Activated gamma-delta T cell (primary cell): ENCODE measurements around the gene KLF7.

ENCODE experiments used
- DNase-seq: peaks from one replicate; lab custom pipeline; 2025; lab: John Stamatoyannopoulos, UW

Gene KLF7

DNA sequence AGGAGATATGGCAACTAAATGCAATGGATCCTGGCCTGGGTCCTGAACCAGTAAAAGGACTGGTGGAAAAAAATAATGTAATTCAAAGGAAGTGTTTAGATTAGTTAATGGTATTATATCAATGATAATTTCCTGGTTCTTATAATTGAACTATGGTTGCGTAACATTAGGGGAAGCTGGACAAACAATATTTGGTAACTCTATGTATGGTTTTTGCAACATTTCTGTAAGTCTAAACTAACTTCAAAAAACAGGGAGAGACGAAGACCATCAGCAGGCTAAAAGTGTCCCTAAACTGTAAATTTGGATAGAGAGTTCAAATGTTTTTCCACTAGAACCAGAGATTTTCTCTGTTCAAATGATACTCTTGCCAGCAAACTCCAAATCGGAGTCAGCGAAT is 36.9 kb downstream of the KLF7 start:
- DNase-seq = no peak

DNA sequence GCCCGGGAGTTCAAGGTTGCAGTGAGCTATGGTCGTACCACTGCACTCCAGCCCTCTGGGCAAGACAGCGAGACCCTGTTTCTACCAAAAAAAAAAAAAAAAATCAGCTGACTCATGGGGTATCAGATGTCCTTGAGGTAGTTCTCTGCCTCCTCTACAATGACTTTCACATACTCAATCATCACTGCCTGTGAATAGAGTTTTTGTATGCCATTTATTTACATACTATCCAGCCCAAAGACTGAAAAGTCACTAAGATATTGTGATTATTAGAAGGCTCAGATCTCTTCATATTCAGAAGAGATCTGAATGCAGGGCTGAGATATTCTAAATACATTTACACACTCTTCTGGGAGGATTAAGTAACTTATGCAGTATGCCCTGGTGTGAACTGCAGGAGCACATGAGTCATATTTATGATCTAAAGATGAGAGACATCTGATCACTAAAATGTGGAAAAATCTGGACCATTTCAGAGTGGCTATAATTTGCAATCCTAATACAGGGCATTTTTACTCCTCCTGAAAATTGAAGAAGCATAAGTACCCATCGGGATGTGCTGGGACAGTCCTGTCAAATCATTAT is 38.9 kb downstream of the KLF7 start:
- no peak for DNase-seq

GRCh38 chr2:207123776-207124391 is 41.9 kb downstream of the KLF7 start:
- no peak for DNase-seq

DNA sequence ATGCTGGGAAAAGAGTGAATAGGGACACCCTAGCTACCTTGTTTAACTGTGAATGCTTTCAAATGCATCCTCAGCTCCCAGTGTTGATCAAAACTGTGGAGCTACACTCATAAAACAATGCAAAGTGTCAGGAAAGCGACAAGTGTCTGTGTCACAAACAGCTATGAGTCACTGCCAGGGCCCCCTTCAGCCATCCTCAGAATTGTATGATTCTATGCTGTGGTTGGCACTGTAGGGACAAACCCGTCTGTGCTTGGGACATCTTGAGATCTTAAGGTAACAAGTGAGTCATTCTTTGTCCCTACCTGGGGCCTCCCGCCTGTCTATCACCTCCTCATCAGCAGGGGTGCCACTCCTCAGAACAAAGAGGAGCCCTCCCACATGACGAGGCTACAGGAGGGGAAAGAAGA is 42.4 kb downstream of the KLF7 start:
- DNase-seq = no peak

DNA sequence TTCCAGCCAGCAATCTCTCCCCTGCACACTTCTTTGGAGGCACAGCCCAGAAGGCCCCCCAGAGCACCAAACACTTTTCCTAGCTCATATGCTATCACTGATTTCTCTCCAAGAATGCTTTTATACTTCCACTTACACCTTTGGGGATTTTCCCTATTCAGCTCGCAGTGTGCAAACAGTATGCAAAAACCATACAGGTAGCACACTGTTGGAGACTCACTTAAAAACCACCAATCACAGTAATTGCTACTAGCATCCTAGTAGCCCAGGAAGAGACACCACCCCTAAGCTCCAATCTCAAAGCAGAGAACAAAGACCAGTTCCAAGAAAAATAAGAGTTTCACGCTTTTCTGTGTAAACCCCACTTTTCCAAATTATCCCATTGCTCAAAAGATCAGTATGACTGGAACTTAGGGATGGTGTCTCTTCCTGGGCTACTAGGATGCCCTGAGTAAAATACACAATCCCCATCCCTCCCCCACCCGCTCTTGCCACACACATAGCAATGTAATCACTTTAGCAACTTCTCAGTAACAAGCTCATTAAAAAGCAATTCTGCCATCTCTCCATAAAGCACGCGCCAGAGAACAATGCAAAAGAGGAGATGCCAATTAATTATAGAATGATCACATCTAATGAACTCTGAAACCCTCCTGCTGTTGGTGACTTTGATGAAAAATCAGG is 43.0 kb downstream of the KLF7 start:
- no peak for DNase-seq

GRCh38 chr2:207121784-207122183 is 44.0 kb downstream of the KLF7 start:
- no peak for DNase-seq

GRCh38 chr2:207119048-207119447 is 46.7 kb downstream of the KLF7 start:
- DNase-seq = no peak

- no peak for DNase-seq
Observed at GRCh38 chr2:207117668-207118067, 48.1 kb downstream of the KLF7 start.

GRCh38 chr2:207115715-207116364 is 49.9 kb downstream of the KLF7 start:
- no peak for DNase-seq

DNA sequence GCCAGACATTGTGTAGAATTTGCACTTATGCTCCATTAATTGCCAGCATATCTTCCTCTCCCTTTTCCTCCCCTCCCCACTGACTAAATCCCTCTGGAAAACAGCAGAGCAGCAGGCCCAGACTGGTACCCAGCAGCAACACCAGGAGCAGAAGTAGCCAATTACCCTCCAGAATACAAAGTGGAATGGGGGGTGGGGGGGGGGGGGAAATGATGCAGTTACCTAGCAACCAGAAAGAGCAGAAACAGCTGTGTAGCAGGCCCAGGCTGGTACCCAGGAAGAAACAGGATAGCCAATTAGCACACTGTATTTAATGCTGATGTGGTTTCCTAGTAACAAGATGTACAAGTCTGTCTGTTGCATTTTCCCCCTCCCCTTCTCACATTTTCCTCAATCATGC is 52.3 kb downstream of the KLF7 start:
- DNase-seq = no peak

DNA sequence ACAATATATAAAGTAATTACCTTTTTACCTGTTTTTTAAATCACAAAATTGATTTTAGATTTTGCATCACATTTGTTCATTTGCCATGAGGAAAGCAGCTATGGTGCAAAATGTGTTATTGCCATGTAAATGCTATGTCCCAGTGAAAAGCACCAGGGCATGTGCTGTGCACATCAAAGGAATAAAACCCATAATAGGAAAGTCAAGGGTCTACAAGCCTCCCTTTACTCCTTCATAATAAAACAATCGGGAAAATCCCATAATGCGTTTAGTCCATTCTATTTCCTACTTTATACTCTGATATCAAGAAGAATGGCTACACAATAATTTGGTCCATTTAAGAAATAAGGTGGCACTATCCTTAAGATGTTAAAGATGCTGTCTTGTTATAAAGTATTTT is 53.0 kb downstream of the KLF7 start:
- DNase-seq = no peak

GRCh38 chr2:207112383-207112782 is 53.4 kb downstream of the KLF7 start:
- no peak for DNase-seq

DNA sequence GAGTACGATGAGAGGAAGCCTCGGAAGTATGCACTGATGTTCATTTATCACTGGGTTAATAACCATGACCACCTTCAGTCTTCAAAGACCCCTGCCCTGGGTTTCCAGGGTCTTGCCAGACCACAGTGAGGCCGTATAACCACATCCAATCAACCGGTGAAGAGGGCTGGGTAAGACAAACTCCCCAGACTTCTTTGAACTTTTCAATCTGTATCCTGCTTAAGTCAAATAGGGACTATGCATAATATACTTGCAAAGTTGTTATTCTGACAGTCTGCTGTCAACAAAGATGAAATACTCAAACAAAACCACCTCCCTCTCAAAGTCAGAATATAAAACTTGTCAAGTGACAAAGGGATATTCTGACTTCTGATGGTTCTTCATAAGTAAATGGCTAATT is 54.0 kb downstream of the KLF7 start:
- DNase-seq = no peak

- no peak for DNase-seq
Observed at GRCh38 chr2:207110715-207111114, 55.0 kb downstream of the KLF7 start.

- DNase-seq = no peak
Observed at GRCh38 chr2:207110310-207110709, 55.4 kb downstream of the KLF7 start.

GRCh38 chr2:207109768-207110167 is 56.0 kb downstream of the KLF7 start:
- no peak for DNase-seq

DNA sequence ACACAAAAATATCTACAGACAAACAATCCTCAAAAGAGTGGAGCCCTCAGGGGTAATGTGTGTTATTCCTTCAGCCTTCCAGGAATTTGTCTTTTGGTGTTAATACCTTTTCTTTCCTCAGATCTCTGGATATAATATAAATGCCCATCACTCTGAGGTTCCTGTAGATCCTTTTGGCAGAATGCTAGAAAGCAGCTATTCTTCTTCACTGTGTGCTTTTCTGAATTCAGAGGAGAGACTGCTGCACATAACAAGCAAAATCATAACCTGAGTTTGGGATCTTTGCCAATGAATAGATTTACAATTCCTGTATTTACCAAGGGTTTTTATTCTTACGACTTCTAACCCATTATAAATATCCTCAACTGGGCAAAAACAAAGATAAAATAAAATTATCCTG is 57.3 kb downstream of the KLF7 start:
- DNase-seq = no peak

DNA sequence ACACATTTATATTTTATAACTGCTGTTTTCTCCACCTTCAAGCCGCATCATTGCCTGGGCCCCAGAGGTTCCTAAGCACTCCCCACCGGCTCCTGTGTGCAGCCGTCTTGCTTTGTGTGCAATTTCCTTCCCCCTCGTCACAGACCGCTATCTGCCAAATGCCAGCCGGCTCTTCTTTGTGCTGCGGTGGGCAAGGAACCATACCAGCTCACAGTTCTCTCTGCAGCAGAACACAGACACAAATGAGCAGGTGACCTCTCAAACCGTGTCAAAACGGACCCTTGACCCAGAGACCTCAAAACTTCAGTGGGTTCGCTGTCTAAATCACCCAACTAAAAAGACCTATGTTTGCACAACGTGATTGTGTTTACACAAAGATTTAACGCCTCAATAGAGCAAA is 58.2 kb downstream of the KLF7 start:
- no peak for DNase-seq

- no peak for DNase-seq
Observed at GRCh38 chr2:207107131-207107530, 58.6 kb downstream of the KLF7 start.

DNA sequence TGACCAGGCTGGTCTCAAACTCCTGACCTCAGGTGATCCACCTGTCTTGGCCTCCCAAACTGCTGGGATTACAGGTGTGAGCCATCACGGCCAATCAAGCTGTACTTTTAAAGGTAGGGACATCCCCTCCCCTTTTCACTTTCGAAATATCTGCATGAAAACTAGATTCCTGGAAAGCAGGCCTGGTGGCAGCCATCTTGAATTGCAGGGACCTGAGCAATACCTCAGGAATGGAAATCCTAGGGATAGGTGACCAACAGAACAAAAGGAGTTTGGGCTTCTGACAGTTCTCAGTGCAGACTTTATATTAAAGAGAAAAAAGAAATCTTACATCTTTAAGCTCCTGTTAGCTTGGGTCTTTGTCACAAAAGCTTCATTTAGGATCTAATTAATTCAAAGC is 62.6 kb downstream of the KLF7 start:
- DNase-seq = no peak

GRCh38 chr2:207101984-207102383 is 63.8 kb downstream of the KLF7 start:
- DNase-seq = no peak

GRCh38 chr2:207097278-207097677 is 68.5 kb downstream of the KLF7 start:
- DNase-seq = no peak

GRCh38 chr2:207095963-207096362 is 69.8 kb downstream of the KLF7 start:
- DNase-seq = no peak
